DND-41 (cell line): ENCODE data around the gene A3GALT2.

Experiments
- ATAC-seq: fragments of 200-7000 bp; cut with Tn5 transposase; 3 replicates; pipeline ENCODE4 v1.9.1; 2021; ENCODE audit warnings: low read depth; ENCODE audit not compliant: insufficient read depth
- DNase-seq: peaks from one replicate; pipeline ENCODE4 v3.0.0-alpha.2; 2020
- H2AFZ ChIP-seq: 2 replicates; pipeline ENCODE4 v1.6.0; 2012; ENCODE audit warnings: low read depth, low read length
- H3K27ac ChIP-seq: 2 replicates; pipeline ENCODE4 v1.5.1; 2012; ENCODE audit warnings: low read length, inconsistent platforms
- H3K27me3 ChIP-seq: fragments of 200-600 bp; sonication (generic); 2 replicates; pipeline ENCODE4 v1.6.0; 2012; ENCODE audit warnings: low read length, mild to moderate bottlenecking, inconsistent platforms; ENCODE audit not compliant: insufficient read depth, poor library complexity
- H3K36me3 ChIP-seq: 2 replicates; pipeline ENCODE4 v1.5.1; 2012; ENCODE audit warnings: low read length, inconsistent platforms; ENCODE audit not compliant: insufficient read depth
- H3K4me1 ChIP-seq: 2 replicates; pipeline ENCODE4 v1.5.1; 2012; ENCODE audit warnings: mild to moderate bottlenecking, low read length; ENCODE audit not compliant: insufficient read depth
- H3K4me2 ChIP-seq: 2 replicates; pipeline ENCODE4 v1.6.0; 2012; ENCODE audit warnings: mild to moderate bottlenecking, moderate library complexity, low read length, inconsistent platforms; ENCODE audit not compliant: insufficient read depth
- H3K4me3 ChIP-seq, 2 experiments: fragments of 200-600 bp in 1 of 2; shearing (Covaris generic) in 1 of 2; 2 replicates each; pipeline ENCODE4 v1.5.1; 2012 to 2016; ENCODE audit warnings: inconsistent platforms in 2 of 2, low read length in 2 of 2, mild to moderate bottlenecking in 2 of 2, low read depth in 1 of 2, moderate library complexity in 1 of 2
- H3K79me2 ChIP-seq: 2 replicates; pipeline ENCODE4 v1.6.0; 2012; ENCODE audit warnings: low read length, inconsistent platforms; ENCODE audit not compliant: insufficient read depth
- H3K9ac ChIP-seq: 2 replicates; pipeline ENCODE4 v1.6.0; 2012; ENCODE audit warnings: low read depth, mild to moderate bottlenecking, inconsistent platforms, low read length, moderate library complexity
- H3K9me3 ChIP-seq: 2 replicates; pipeline ENCODE4 v1.5.1; 2012; ENCODE audit warnings: low read length, moderate library complexity, mild to moderate bottlenecking, inconsistent platforms; ENCODE audit not compliant: insufficient read depth, severe bottlenecking
- H4K20me1 ChIP-seq: 2 replicates; pipeline ENCODE4 v1.6.0; 2012; ENCODE audit warnings: low read length; ENCODE audit not compliant: insufficient read depth
- CTCF ChIP-seq: IDR thresholded peaks from 2 replicates; pipeline ENCODE4 v1.5.1; 2012; ENCODE audit warnings: borderline replicate concordance, low read length, moderate library complexity, mild to moderate bottlenecking; ENCODE audit not compliant: poor library complexity, severe bottlenecking; ENCODE audit errors: extremely low read depth
- EZH2 ChIP-seq: IDR thresholded peaks from 3 replicates; pipeline ENCODE4 v1.6.1; 2012; ENCODE audit warnings: borderline replicate concordance, low read depth, mild to moderate bottlenecking, moderate library complexity, low read length, inconsistent platforms; ENCODE audit not compliant: severe bottlenecking

The A3GALT2 gene

GRCh38 chr1:33326785-33327184 is 5.9 kb upstream of the A3GALT2 start:
- H3K79me2 ChIP-seq: no peaks in the 10 kb centered on the region
- H2AFZ ChIP-seq: no peak overlapping the region
- no peaks in the 10 kb centered on the region for H3K27me3 ChIP-seq
- TF ChIP-seq CTCF: no peak
- no peak for TF ChIP-seq EZH2
- ATAC-seq: no peak
- H3K27ac ChIP-seq: no peak overlapping the region
- no peaks in the 10 kb centered on the region for H3K4me1 ChIP-seq
- H3K4me3 ChIP-seq: no peak overlapping the region
- H3K9me3 ChIP-seq: no peaks in the 10 kb centered on the region
- no peak for DNase-seq
- no peak overlapping the region for H3K9ac ChIP-seq
- peaks cover 90% of the 10 kb centered on the region for H3K36me3 ChIP-seq
- no peak overlapping the region for H3K4me2 ChIP-seq
- H4K20me1 ChIP-seq: peaks cover 40% of the 10 kb centered on the region

GRCh38 chr1:33324677-33325575 is 4.0 kb upstream of the A3GALT2 start:
- ATAC-seq (no peak), DNase-seq (no peak)
- Histone ChIP-seq H3K4me2 (no peak overlapping the region), H3K79me2 (no peaks in the 10 kb centered on the region), H4K20me1 (peaks cover 27% of the 10 kb centered on the region), H3K4me1 (no peaks in the 10 kb centered on the region), H3K9ac (no peak overlapping the region), H3K36me3 (peaks cover 72% of the 10 kb centered on the region), H2AFZ (no peak overlapping the region), H3K27ac (no peak overlapping the region), H3K27me3 (no peaks in the 10 kb centered on the region), H3K4me3 (no peak overlapping the region), H3K9me3 (no peaks in the 10 kb centered on the region)
- TF ChIP-seq CTCF (no peak), EZH2 (no peak)

GRCh38 chr1:33323663-33324477 is 3.0 kb upstream of the A3GALT2 start:
- Histone ChIP-seq H3K79me2 (no peaks in the 10 kb centered on the region), H3K4me3 (no peak overlapping the region), H4K20me1 (peaks cover 21% of the 10 kb centered on the region), H3K4me1 (no peaks in the 10 kb centered on the region), H3K9ac (no peak overlapping the region), H3K9me3 (no peaks in the 10 kb centered on the region), H3K4me2 (no peak overlapping the region), H3K27me3 (no peaks in the 10 kb centered on the region), H3K27ac (no peak overlapping the region), H2AFZ (no peak overlapping the region), H3K36me3 (peaks cover 61% of the 10 kb centered on the region)
- ATAC-seq (no peak), DNase-seq (no peak)
- no peak for TF ChIP-seq CTCF
